HepG2 (cell line): ENCODE measurements around the gene FUT3. TPM values are rescaled to one million over a fixed set of nuclear protein-coding genes. Genes with fewer than 3 reads are reported as not detected.

ENCODE experiments used
- FOXA1 ChIP-seq, 2 experiments: fragments of 450-650 bp in 1 of 2; sonication (generic) in 1 of 2; formaldehyde crosslinking in 1 of 2; IDR thresholded peaks; 2 replicates each; pipeline versions ENCODE4 v1.4.0 to v1.6.1; 2016 to 2020; ENCODE audit warnings: missing genetic modification reagents in 1 of 2
- FOXK1 ChIP-seq: sonication (generic); formaldehyde crosslinking; IDR thresholded peaks from 2 replicates; pipeline ENCODE4 v1.4.0; 2020; ENCODE audit warnings: low read depth, missing genetic modification reagents, borderline replicate concordance
- HNRNPH1 ChIP-seq: fragments of 200-400 bp; formaldehyde crosslinking; optimal IDR thresholded peaks from 2 replicates; pipeline ENCODE3; 2017; ENCODE audit warnings: mild to moderate bottlenecking, low read depth, low read length
- KLF13 ChIP-seq: sonication (generic); formaldehyde crosslinking; IDR thresholded peaks from 2 replicates; pipeline ENCODE4 v1.4.0; 2020; ENCODE audit warnings: mild to moderate bottlenecking, missing genetic modification reagents
- MED1 ChIP-seq: sonication (generic); formaldehyde crosslinking; IDR thresholded peaks from 2 replicates; pipeline ENCODE4 v1.4.0; 2020; ENCODE audit warnings: missing genetic modification reagents
- MYNN ChIP-seq: sonication (generic); formaldehyde crosslinking; IDR thresholded peaks from 2 replicates; pipeline ENCODE4 v1.4.0; 2020; ENCODE audit warnings: mild to moderate bottlenecking, low read depth, missing genetic modification reagents
- POLR2G ChIP-seq: fragments of 200-400 bp; formaldehyde crosslinking; IDR thresholded peaks from 2 replicates; pipeline ENCODE4 v1.6.1; 2018; ENCODE audit warnings: mild to moderate bottlenecking, low read depth, low read length, moderate library complexity
- RXRA ChIP-seq: sonication (generic); formaldehyde crosslinking; IDR thresholded peaks from 2 replicates; pipeline ENCODE4 v1.5.1; 2020; ENCODE audit warnings: missing genetic modification reagents
- SIX1 ChIP-seq: sonication (generic); formaldehyde crosslinking; IDR thresholded peaks from 2 replicates; pipeline ENCODE4 v1.4.0; 2020; ENCODE audit warnings: missing genetic modification reagents, borderline replicate concordance
- SP2 ChIP-seq: sonication (generic); formaldehyde crosslinking; IDR thresholded peaks from 2 replicates; pipeline ENCODE4 v1.5.1; 2020; ENCODE audit warnings: mild to moderate bottlenecking, missing genetic modification reagents
- SRSF9 ChIP-seq: fragments of 200-400 bp; formaldehyde crosslinking; IDR thresholded peaks from 2 replicates; pipeline ENCODE4 v1.6.1; 2018; ENCODE audit warnings: borderline replicate concordance, mild to moderate bottlenecking, low read depth, low read length; ENCODE audit not compliant: insufficient read depth, poor library complexity, severe bottlenecking
- TBP ChIP-seq: sonication (generic); formaldehyde crosslinking; IDR thresholded peaks from 2 replicates; pipeline ENCODE4 v1.5.0; 2020; ENCODE audit warnings: missing genetic modification reagents
- TERF1 ChIP-seq: sonication (generic); formaldehyde crosslinking; IDR thresholded peaks from 2 replicates; pipeline ENCODE4 v1.8.0; 2022; ENCODE audit warnings: mild to moderate bottlenecking, missing genetic modification reagents, moderate library complexity
- ZBTB20 ChIP-seq: sonication (generic); formaldehyde crosslinking; IDR thresholded peaks from 2 replicates; pipeline ENCODE4 v1.8.1; 2023; ENCODE audit warnings: missing genetic modification reagents, low read depth, mild to moderate bottlenecking, borderline replicate concordance
- ZNF225 ChIP-seq: sonication (generic); formaldehyde crosslinking; IDR thresholded peaks from 2 replicates; pipeline ENCODE4 v1.4.0; 2020; ENCODE audit warnings: mild to moderate bottlenecking, missing genetic modification reagents
- ZNF616 ChIP-seq: sonication (generic); formaldehyde crosslinking; IDR thresholded peaks from 2 replicates; pipeline ENCODE4 v1.5.0; 2020; ENCODE audit warnings: low read depth, mild to moderate bottlenecking, missing genetic modification reagents
- ZNF639 ChIP-seq: conservative IDR thresholded peaks from 2 replicates; pipeline ENCODE4 v1.6.1; 2018; ENCODE audit warnings: missing genetic modification reagents
- ZNF713 ChIP-seq: sonication (generic); formaldehyde crosslinking; IDR thresholded peaks from 2 replicates; pipeline ENCODE4 v1.4.0; 2020; ENCODE audit warnings: mild to moderate bottlenecking, missing genetic modification reagents
- ZNF781 ChIP-seq: sonication (generic); formaldehyde crosslinking; IDR thresholded peaks from 2 replicates; pipeline ENCODE4 v1.5.1; 2020; ENCODE audit warnings: borderline replicate concordance, mild to moderate bottlenecking, missing genetic modification reagents; ENCODE audit errors: not compliant biosample characterization
- ZSCAN25 ChIP-seq: sonication (generic); formaldehyde crosslinking; IDR thresholded peaks from 2 replicates; pipeline ENCODE4 v1.8.0; 2022; ENCODE audit warnings: mild to moderate bottlenecking, missing genetic modification reagents
- ZSCAN31 ChIP-seq: sonication (generic); formaldehyde crosslinking; IDR thresholded peaks from 2 replicates; pipeline ENCODE4 v1.5.0; 2020; ENCODE audit warnings: low read depth, mild to moderate bottlenecking, missing genetic modification reagents
- polyA plus RNA-seq, 8 experiments: library from polyadenylated mRNA; depleted of rRNA in 3 of 8; stranded (reverse) in 7 of 8; unstranded in 1 of 8; fragments of >200 nt; fragmentation: Illumina TruSeq in 4 of 8; extraction: Trizol in 4 of 8; gene quantifications; 2 replicates each; pipeline versions ENCODE4 v1.2.1 to v1.2.3, GENCODE V29; 2011 to 2016; ENCODE audit warnings: low read depth in 4 of 8, missing spikeins in 1 of 8, mixed read lengths in 1 of 8; ENCODE audit not compliant: insufficient read depth in 1 of 8
- total RNA-seq, 5 experiments: library from RNA; depleted of rRNA; stranded (reverse); fragments of >200 nt; fragmentation: Illumina TruSeq; extraction: Trizol; gene quantifications; 2 replicates each; pipeline ENCODE4 v1.2.3, GENCODE V29; 2016; ENCODE audit warnings: low read depth in 1 of 5
- TF ChIP-seq, protein P1 (sequence below): sonication (generic); formaldehyde crosslinking; IDR thresholded peaks from 2 replicates; pipeline ENCODE4 v1.5.1; 2020; ENCODE audit warnings: mild to moderate bottlenecking, missing genetic modification reagents, borderline replicate concordance
- TF ChIP-seq, protein P2 (sequence below): sonication (generic); formaldehyde crosslinking; IDR thresholded peaks from 2 replicates; pipeline ENCODE4 v1.5.1; 2020; ENCODE audit warnings: missing genetic modification reagents, mild to moderate bottlenecking, borderline replicate concordance
- TF ChIP-seq, protein P3 (sequence below): sonication (generic); formaldehyde crosslinking; IDR thresholded peaks from 2 replicates; pipeline ENCODE4 v1.4.0; 2020; ENCODE audit warnings: mild to moderate bottlenecking, missing genetic modification reagents

Gene FUT3
- total and polyA plus RNA-seq, 2 of the 13 experiments (the other 11 are each of a cell fraction or from before 2014, with no cell fraction given) = 0.53 to 1.1 TPM

GRCh38 chr19:5838353-5839064 is 12.7 kb downstream of the FUT3 start (continued):
- TF ChIP-seq ZNF616 (CRISPR knock-in tag) (no peak), SIX1 (CRISPR knock-in tag) (no peak), ZSCAN25 (CRISPR knock-in tag) (0 out of 2 replicates have a peak, but pooled peaks have one; percentile 30), POLR2G (no peak), FOXK1 (no peak), FOXA1 (IDR thresholded peaks at IDR 0.05) (no peak), FOXA1 (CRISPR knock-in tag; IDR thresholded peaks at IDR 0.05) (no peak), ZBTB20 (CRISPR knock-in tag) (no peak), KLF13 (no peak), TBP (CRISPR knock-in tag) (no peak), TERF1 (no peak), SRSF9 (no peak), ZNF225 (CRISPR knock-in tag) (peak; percentile 30; the same call in 1 of the 2 replicates), ZNF713 (CRISPR knock-in tag) (0 out of 2 replicates have a peak, but pooled peaks have one; percentile 56), MED1 (CRISPR knock-in tag) (0 out of 2 replicates have a peak, but pooled peaks have one; percentile 15), ZNF639 (no peak), MYNN (CRISPR knock-in tag) (no peak), RXRA (CRISPR knock-in tag) (no peak), ZNF781 (no peak), HNRNPH1 (no peak), SP2 (CRISPR knock-in tag) (no peak), ZSCAN31 (CRISPR knock-in tag) (no peak)
- TF ChIP-seq, protein P1, sequence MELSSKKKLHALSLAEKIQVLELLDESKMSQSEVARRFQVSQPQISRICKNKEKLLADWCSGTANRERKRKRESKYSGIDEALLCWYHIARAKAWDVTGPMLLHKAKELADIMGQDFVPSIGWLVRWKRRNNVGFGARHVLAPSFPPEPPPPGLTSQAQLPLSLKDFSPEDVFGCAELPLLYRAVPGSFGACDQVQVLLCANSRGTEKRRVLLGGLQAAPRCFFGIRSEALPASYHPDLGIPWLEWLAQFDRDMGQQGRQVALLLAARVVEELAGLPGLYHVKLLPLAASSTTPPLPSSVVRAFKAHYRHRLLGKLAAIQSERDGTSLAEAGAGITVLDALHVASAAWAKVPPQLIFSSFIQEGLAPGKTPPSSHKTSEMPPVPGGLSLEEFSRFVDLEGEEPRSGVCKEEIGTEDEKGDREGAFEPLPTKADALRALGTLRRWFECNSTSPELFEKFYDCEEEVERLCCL (CRISPR knock-in tag) = no peak
- TF ChIP-seq, protein P2, sequence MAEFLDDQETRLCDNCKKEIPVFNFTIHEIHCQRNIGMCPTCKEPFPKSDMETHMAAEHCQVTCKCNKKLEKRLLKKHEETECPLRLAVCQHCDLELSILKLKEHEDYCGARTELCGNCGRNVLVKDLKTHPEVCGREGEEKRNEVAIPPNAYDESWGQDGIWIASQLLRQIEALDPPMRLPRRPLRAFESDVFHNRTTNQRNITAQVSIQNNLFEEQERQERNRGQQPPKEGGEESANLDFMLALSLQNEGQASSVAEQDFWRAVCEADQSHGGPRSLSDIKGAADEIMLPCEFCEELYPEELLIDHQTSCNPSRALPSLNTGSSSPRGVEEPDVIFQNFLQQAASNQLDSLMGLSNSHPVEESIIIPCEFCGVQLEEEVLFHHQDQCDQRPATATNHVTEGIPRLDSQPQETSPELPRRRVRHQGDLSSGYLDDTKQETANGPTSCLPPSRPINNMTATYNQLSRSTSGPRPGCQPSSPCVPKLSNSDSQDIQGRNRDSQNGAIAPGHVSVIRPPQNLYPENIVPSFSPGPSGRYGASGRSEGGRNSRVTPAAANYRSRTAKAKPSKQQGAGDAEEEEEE (CRISPR knock-in tag) = no peak
- TF ChIP-seq, protein P3, sequence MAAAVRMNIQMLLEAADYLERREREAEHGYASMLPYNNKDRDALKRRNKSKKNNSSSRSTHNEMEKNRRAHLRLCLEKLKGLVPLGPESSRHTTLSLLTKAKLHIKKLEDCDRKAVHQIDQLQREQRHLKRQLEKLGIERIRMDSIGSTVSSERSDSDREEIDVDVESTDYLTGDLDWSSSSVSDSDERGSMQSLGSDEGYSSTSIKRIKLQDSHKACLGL (CRISPR knock-in tag) = peak; percentile 69; the same call in 1 of the 2 replicates
